Activated CD8-positive, alpha-beta T cell treated with anti-CD3 and anti-CD28 coated beads for 36 hours (primary cell): ENCODE measurements around the gene TMEM248. TPM values are rescaled to one million over a fixed set of nuclear protein-coding genes. Genes with fewer than 3 reads are reported as not detected.

Experiments
- ATAC-seq: fragments of 200-7000 bp; cut with Tn5 transposase; one replicate; pipeline ENCODE4 v1.10.0; 2021; ENCODE audit warnings: mild to moderate bottlenecking, moderate library complexity
- CTCF ChIA-PET: fragments of 350-600 bp; sonication (Branson Sonifier 250); formaldehyde crosslinking; loops from one replicate; lab custom pipeline; 2021; ENCODE audit warnings: antibody characterized with exemption; lab: Charles Lee
- POLR2A ChIA-PET: fragments of 350-600 bp; sonication (Branson Sonifier 250); formaldehyde crosslinking; loops from one replicate; lab custom pipeline; 2021; ENCODE audit warnings: antibody characterized with exemption; lab: Charles Lee
- DNase-seq: peaks from one replicate; pipeline ENCODE4 v3.0.0-alpha.2; 2020
- H3K27ac Mint-ChIP-seq: one replicate; pipeline ENCODE4 v1.8.0; 2021; ENCODE audit warnings: mild to moderate bottlenecking, mixed read lengths
- H3K27me3 Mint-ChIP-seq: one replicate; pipeline ENCODE4 v1.8.0; 2021; ENCODE audit warnings: mixed read lengths
- H3K36me3 Mint-ChIP-seq: one replicate; pipeline ENCODE4 v1.8.0; 2021; ENCODE audit warnings: low read depth, mixed read lengths
- H3K4me1 Mint-ChIP-seq: one replicate; pipeline ENCODE4 v1.8.0; 2021; ENCODE audit warnings: low read depth, mixed read lengths
- H3K4me3 Mint-ChIP-seq: one replicate; pipeline ENCODE4 v1.8.0; 2021; ENCODE audit warnings: mild to moderate bottlenecking, moderate library complexity, mixed read lengths
- H3K9me3 Mint-ChIP-seq: one replicate; pipeline ENCODE4 v1.8.0; 2021; ENCODE audit warnings: mixed read lengths
- CTCF ChIP-seq: fragments of 200-600 bp; IDR thresholded peaks from one replicate; pipeline ENCODE4 v1.8.0; 2022; ENCODE audit warnings: antibody characterized with exemption, mild to moderate bottlenecking
- intact Hi-C: fragments of 100-400 bp; cut with micrococcal nuclease; formaldehyde crosslinking; loops from one replicate; pipeline ENCODE4 v1.10.0; 2022
- total RNA-seq, 2 experiments: library from RNA; stranded (reverse); gene quantifications; one replicate each; pipeline ENCODE4 v1.2.3, GENCODE V29; 2021

Gene TMEM248
- total RNA-seq, 2 experiments from 2014 or later, result 66.7 to 76.1 TPM

- intact Hi-C loops, result loop anchor here (10.0 kb wide), 1 partner anchor 67 kb away; the partner anchor contains the start of genes SBDS and TYW1
- Mint-ChIP-seq H3K4me3 (no peak overlapping the region), H3K4me1 (peaks cover 67% of the 10 kb centered on the region), H3K36me3 (peaks cover 43% of the 10 kb centered on the region), H3K27ac (no peak overlapping the region), H3K9me3 (no peaks in the 10 kb centered on the region), H3K27me3 (no peaks in the 10 kb centered on the region)
- DNase-seq (no peak), ATAC-seq (no peak)
- ChIA-PET POLR2A (interaction anchor here (1.7 kb wide), 1 partner anchor 13 kb away, joined by 7 read pairs; no protein-coding TSS in a partner anchor), CTCF (interaction anchor here (1.6 kb wide), 1 partner anchor 83 kb away, joined by 4 read pairs; no protein-coding TSS in a partner anchor)
- TF ChIP-seq CTCF, result no peak
These were observed 6.4 kb downstream of the TMEM248 start for GRCh38 chr7:66927348-66927948.

GRCh38 chr7:66928388-66928787 is 7.4 kb downstream of the TMEM248 start:
- no peak overlapping the region for H3K4me3 Mint-ChIP-seq
- ChIA-PET CTCF (interaction anchor here (0.9 to 1.6 kb wide), 2 partner anchors 20 to 84 kb away, joined by 3 to 4 read pairs; no protein-coding TSS in a partner anchor), POLR2A (interaction anchor here (1.7 kb wide), 1 partner anchor 12 kb away, joined by 7 read pairs; no protein-coding TSS in a partner anchor)
- H3K36me3 Mint-ChIP-seq, result peaks cover 40% of the 10 kb centered on the region
- peak overlapping the region; percentile 36 for H3K27ac Mint-ChIP-seq
- no peak for DNase-seq
- H3K9me3 Mint-ChIP-seq, result no peaks in the 10 kb centered on the region
- intact Hi-C loops, result loop anchor here (10.0 kb wide), 1 partner anchor 66 kb away; the partner anchor contains the start of genes SBDS and TYW1
- no peak for TF ChIP-seq CTCF
- ATAC-seq, result no peak
- H3K4me1 Mint-ChIP-seq, result peaks cover 67% of the 10 kb centered on the region
- H3K27me3 Mint-ChIP-seq, result no peaks in the 10 kb centered on the region

GRCh38 chr7:66929165-66929564 is 8.1 kb downstream of the TMEM248 start:
- Mint-ChIP-seq H3K36me3 (peaks cover 39% of the 10 kb centered on the region), H3K9me3 (no peaks in the 10 kb centered on the region), H3K4me3 (no peak overlapping the region), H3K27ac (no peak overlapping the region), H3K4me1 (peaks cover 64% of the 10 kb centered on the region), H3K27me3 (no peaks in the 10 kb centered on the region)
- no peak for DNase-seq
- ATAC-seq, result no peak
- ChIA-PET CTCF (interaction anchor here (0.9 kb wide), 1 partner anchor 21 kb away, joined by 3 read pairs; no protein-coding TSS in a partner anchor), POLR2A (no interaction called here)
- TF ChIP-seq CTCF, result no peak
- intact Hi-C loops, result loop anchor here (10.0 kb wide), 1 partner anchor 66 kb away; the partner anchor contains the start of genes SBDS and TYW1

GRCh38 chr7:66929935-66930334 is 8.9 kb downstream of the TMEM248 start:
- peak overlapping the region; percentile 26 for H3K27ac Mint-ChIP-seq
- no peaks in the 10 kb centered on the region for H3K9me3 Mint-ChIP-seq
- DNase-seq, result no peak
- intact Hi-C loops, result loop anchor here (10.0 kb wide), 1 partner anchor 65 kb away; the partner anchor contains the start of genes SBDS and TYW1
- TF ChIP-seq CTCF, result no peak
- ChIA-PET CTCF (no interaction called here), POLR2A (interaction anchor here (0.9 kb wide), 1 partner anchor 8 kb away, joined by 3 read pairs; no protein-coding TSS in a partner anchor)
- ATAC-seq, result no peak
- peaks cover 67% of the 10 kb centered on the region for H3K4me1 Mint-ChIP-seq
- H3K27me3 Mint-ChIP-seq, result no peaks in the 10 kb centered on the region
- peaks cover 43% of the 10 kb centered on the region for H3K36me3 Mint-ChIP-seq
- H3K4me3 Mint-ChIP-seq, result no peak overlapping the region

GRCh38 chr7:66930341-66930740 is 9.3 kb downstream of the TMEM248 start:
- peaks cover 64% of the 10 kb centered on the region for H3K4me1 Mint-ChIP-seq
- ATAC-seq (no peak), DNase-seq (no peak)
- H3K9me3 Mint-ChIP-seq, result no peaks in the 10 kb centered on the region
- no peak for TF ChIP-seq CTCF
- H3K4me3 Mint-ChIP-seq, result no peak overlapping the region
- intact Hi-C loops, result no loop called here
- H3K27ac Mint-ChIP-seq, result peak overlapping the region; percentile 26
- CTCF ChIA-PET, result no interaction called here
- POLR2A ChIA-PET, result interaction anchor here (0.6 to 0.9 kb wide), 2 partner anchors 9 to 611 kb away, joined by 3 read pairs; no protein-coding TSS in a partner anchor
- peaks cover 42% of the 10 kb centered on the region for H3K36me3 Mint-ChIP-seq
- H3K27me3 Mint-ChIP-seq, result no peaks in the 10 kb centered on the region
